SK-MEL-5 (cell line): Measurements from ENCODE around the gene CCNG1. TPM values are rescaled to one million over a fixed set of nuclear protein-coding genes. Genes with fewer than 3 reads are reported as not detected.

Experiments
- DNase-seq: peaks from one replicate; pipeline ENCODE4 v3.0.0-alpha.2; 2016; ENCODE audit warnings: low read depth, low spot score
- in situ Hi-C: cut with HindIII; loops from 2 replicates; pipeline ENCODE4 v1.10.0; 2016; ENCODE audit warnings: low sequenced_read_pairs, high pct_unique_total_duplicates, low pct_unique_long_range_greater_than_20kb
- small RNA-seq, 2 experiments: library from RNA; depleted of rRNA; stranded (forward); fragments of <200 nt; gene quantifications; one replicate each; pipeline ENCODE3, GENCODE V24; 2014
- total RNA-seq: library from RNA; depleted of rRNA; stranded (reverse); fragments of >200 nt; shearing (Covaris generic); gene quantifications from 2 replicates; pipeline ENCODE4 v1.2.3, GENCODE V29; 2014; rRNA removed

The CCNG1 gene
- total RNA-seq, 1 experiment from 2014 or later, result 248 TPM

DNA sequence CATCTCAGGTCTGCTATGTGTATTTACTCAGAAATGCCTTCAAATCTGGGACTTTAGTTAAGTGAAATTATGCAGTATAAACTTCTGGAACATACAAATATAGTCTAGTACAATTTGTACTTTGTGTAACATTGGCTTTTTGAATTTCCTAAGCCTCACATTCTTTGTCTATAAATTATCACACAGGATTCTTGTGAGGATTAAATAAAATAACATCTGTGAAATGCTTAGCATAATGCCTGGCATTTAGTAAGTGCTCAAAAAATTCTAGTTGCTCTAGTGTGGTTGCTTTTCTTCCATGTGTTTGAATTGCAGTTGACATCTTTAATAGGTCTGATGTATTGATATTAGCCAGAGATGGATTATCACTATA, 25.7 kb downstream of the CCNG1 start:
- no peak for DNase-seq
- in situ Hi-C loops, result no loop called here

DNA sequence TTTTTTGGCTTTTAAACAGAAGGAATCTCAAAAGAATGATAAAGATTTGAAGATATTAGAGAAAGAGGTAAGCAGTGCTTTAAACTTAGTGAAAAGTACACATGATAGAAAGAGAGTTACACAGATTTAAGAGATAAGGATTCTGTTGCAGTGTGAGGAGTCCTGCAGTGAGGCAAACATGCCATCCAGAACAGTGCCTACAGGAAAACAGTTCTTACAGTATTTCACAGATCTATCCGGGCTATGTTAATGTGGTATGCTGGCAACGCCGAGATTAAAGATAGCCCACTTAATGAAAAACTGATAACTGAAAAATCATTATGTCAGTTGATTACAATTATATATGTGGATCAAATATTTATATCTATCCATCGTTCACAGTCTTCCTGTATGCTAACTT, 30.3 kb downstream of the CCNG1 start:
- DNase-seq, result no peak
- in situ Hi-C loops, result no loop called here

DNA sequence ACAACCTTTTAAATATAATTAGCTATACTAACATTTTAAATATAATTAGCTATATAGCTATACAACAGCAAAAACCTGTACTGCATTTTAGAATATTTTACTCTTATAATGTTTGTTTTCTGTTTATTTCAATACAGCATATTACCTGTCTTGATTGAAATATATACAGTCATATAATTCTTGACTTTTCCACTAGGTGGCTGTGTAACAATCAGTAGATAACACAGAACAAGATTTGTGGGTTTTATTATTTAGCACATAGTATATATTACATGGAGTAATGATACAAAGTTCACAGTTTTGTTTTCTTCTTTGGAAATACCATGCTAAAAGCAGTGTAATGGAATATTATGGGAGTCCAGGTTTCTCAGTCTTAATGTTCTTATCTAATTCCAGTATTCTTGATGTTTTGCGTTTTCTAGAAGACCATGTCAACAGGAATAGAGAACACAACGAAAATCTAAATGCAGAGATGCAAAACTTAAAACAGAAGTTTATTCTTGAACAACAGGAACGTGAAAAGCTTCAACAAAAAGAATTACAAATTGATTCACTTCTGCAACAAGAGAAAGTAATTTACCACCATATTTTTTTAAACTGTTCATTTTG, 36.3 kb downstream of the CCNG1 start:
- peak; percentile 45 for DNase-seq
- in situ Hi-C loops, result no loop called here

DNA sequence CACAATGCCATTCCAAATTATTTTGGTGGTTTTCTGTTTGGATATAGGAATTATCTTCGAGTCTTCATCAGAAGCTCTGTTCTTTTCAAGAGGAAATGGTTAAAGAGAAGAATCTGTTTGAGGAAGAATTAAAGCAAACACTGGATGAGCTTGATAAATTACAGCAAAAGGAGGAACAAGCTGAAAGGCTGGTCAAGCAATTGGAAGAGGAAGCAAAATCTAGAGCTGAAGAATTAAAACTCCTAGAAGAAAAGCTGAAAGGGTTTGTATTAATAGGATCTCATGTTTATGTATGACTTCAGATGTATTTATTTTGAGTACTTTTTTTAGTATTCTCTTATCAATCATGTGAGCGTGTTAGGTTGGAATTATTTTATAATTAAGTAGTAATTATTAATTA, 38.0 kb downstream of the CCNG1 start:
- DNase-seq, result no peak
- in situ Hi-C loops, result no loop called here

DNA sequence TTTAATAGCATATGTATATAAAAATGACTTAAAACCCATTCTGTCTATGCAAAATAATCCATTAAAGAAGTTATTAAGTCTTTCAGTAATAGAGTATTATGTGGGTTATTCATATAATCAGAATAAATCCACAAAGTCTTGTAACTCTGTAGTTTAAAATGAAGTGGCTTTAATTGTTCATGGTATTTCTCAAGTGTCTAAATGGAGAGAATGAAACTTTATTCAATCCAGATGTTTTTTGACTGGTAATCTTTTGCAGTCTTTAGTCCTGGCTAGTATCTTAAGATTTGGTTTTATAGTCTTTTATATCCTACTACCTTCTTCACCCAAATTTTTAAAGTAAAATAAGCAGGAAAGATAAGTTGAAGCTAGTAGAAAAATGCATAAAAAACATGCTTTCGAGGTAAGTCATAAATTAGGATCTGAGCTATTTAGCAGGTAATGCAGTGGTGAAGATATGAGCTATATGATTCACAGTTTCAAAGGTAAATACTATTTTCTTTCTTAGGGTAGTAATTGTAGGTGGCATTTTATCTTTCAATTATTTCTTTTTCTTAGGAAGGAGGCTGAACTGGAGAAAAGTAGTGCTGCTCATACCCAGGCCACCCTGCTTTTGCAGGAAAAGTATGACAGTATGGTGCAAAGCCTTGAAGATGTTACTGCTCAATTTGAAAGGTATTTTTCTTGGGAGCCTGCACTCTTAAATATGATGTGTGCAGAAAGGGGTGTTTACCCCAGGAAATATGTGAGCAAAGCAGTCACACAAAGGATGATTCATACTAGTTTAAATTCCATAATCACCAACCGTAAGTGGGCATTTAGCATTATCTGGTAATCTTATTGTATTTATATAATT, 41.0 kb downstream of the CCNG1 start:
- in situ Hi-C loops, result no loop called here
- no peak for DNase-seq

DNA sequence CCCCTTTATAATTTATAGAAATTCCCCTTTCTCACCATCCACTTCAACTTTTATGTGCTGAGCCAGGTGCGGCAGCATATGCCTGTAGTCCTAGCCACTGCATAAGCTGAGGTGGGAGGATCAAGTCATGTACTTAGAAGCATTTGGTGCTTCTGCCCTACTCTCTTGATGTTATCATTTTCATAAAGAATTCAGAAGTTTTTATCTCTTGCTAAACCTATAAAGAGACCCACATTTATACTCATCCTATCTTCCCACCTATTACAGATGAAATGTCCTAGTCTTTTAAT, 41.5 kb downstream of the CCNG1 start:
- in situ Hi-C loops, result no loop called here
- DNase-seq, result no peak

DNA sequence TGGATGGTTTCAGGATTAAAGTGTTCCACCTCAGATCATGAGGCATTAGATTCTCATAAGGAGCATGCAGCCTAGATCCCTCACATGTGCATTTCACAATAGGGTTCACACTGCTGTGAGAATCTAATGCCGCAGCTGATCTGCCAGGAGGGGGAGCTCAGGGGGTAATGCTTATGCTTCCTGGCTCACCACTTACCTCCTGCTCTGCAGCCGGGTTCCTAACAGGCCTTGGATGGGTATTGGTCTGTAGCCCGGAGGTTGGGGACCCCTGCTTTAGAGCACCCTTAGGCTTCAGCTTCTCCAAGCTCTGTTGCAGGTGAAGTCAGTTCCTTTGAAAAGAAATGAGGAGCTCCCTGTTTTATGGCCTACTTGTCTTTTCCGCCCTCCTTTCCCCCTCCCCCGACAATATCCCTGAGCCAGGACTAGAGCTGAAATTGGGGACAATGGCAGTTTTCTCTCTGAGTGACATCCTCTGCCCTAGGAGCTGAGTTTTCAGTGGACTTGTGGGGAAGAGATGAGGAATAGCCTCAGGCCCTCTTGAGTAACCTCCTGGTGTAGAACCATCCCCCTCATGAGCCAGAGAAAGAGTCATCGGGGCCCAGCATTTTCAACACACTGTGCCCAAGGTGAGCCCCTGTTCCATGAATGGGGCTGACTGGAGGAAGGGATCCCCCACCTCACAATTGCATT, 51.8 kb downstream of the CCNG1 start:
- DNase-seq, result peak; percentile 75
- in situ Hi-C loops, result no loop called here

DNA sequence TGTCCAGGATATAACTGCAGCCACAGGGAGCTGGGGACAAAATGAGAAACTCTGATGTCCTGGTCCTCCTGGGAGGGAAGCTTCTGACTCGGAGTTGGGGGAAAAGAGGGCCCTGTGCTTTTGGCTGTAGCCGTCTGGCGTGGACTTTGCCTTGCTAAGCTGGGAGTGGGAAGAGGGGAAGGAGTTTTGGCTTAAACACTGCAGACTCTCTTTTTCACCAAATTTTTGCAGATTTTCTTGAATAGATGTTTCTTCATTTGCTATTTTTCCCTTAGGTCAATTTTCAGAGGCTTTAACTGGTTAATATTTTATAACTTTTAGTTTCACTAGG, 52.3 kb downstream of the CCNG1 start:
- in situ Hi-C loops, result no loop called here
- DNase-seq, result no peak

Small RNA genes lying within 50 kb of the gene (small RNA-seq; reads per million reads assigned to genes)
- 0 reads per million in 2 experiments for gene AC008723.1

Other genes starting within 250 kb of the CCNG1 start
- 6.1 and 6.3 TPM in 2 replicates for gene NUDCD2, start 22.5 kb downstream of the CCNG1 start, total RNA-seq
- gene HMMR, start 23.0 kb downstream of the CCNG1 start, total RNA-seq, result 47.6 and 52.9 TPM in 2 replicates
- 43.2 and 48.9 TPM in 2 replicates for gene MAT2B, start 68.0 kb downstream of the CCNG1 start, total RNA-seq